CD14-positive monocyte (primary cell): ENCODE results near the gene ST7. TPM values are rescaled to one million over a fixed set of nuclear protein-coding genes. Genes with fewer than 3 reads are reported as not detected.
A peak's percentile ranks its signal among the peaks of the same experiment; 100 is the strongest.

Experiments used
- DNase-seq, 3 donors: peaks; one replicate each; pipeline ENCODE4 v3.0.0-alpha.2; 2011 to 2022
- H2AFZ ChIP-seq: 2 replicates; pipeline ENCODE4 v1.6.0; 2012; ENCODE audit warnings: mild to moderate bottlenecking, low read depth, low read length, inconsistent platforms; ENCODE audit not compliant: insufficient read depth, poor library complexity, severe bottlenecking
- H3K27ac ChIP-seq, 2 donors: 1 replicate in 1 of 2; 2 replicates in 1 of 2; pipeline ENCODE4 v1.5.1; 2012 to 2013; ENCODE audit warnings: low read length in 2 of 2, control low read depth in 1 of 2, inconsistent platforms in 1 of 2, low read depth in 1 of 2, mild to moderate bottlenecking in 1 of 2
- H3K27me3 ChIP-seq, 2 donors: one replicate each; pipeline versions ENCODE4 v1.6.0 to v1.6.1; 2011 to 2013; ENCODE audit warnings: low read length in 2 of 2; ENCODE audit not compliant: control insufficient read depth in 2 of 2, insufficient read depth in 2 of 2
- H3K36me3 ChIP-seq, 2 donors: replicated peaks in 1 of 2; 1 replicate in 1 of 2; 2 replicates in 1 of 2; pipeline versions ENCODE4 v1.5.1 to v1.6.1; 2012 to 2013; ENCODE audit warnings: low read length in 2 of 2, control low read depth in 1 of 2, inconsistent platforms in 1 of 2, mild to moderate bottlenecking in 1 of 2; ENCODE audit not compliant: insufficient read depth in 2 of 2, control insufficient read depth in 1 of 2
- H3K4me1 ChIP-seq, 2 donors: 1 replicate in 1 of 2; 2 replicates in 1 of 2; pipeline versions ENCODE4 v1.5.1 to v1.6.1; 2012 to 2013; ENCODE audit warnings: low read length in 2 of 2, control low read depth in 1 of 2, inconsistent platforms in 1 of 2, mild to moderate bottlenecking in 1 of 2, moderate library complexity in 1 of 2; ENCODE audit not compliant: insufficient read depth in 2 of 2, control insufficient read depth in 1 of 2
- H3K4me2 ChIP-seq: replicated peaks from 2 replicates; pipeline ENCODE3; 2012; ENCODE audit warnings: low read length, moderate library complexity, mild to moderate bottlenecking; ENCODE audit not compliant: poor library complexity, severe bottlenecking; ENCODE audit errors: extremely low read depth
- H3K4me3 ChIP-seq, 3 experiments: fragments of 200-600 bp in 1 of 3; sonication (generic) in 1 of 3; replicated peaks in 1 of 3; 1 replicate in 2 of 3; 2 replicates in 1 of 3; pipeline ENCODE4 v1.5.1; 2011 to 2013; ENCODE audit warnings: low read length in 3 of 3, mild to moderate bottlenecking in 3 of 3, control low read depth in 2 of 3, low read depth in 2 of 3, inconsistent platforms in 1 of 3, moderate library complexity in 1 of 3
- H3K79me2 ChIP-seq: 2 replicates; pipeline ENCODE4 v1.6.0; 2012; ENCODE audit warnings: mild to moderate bottlenecking, control low read depth, inconsistent platforms, low read length, moderate library complexity; ENCODE audit not compliant: insufficient read depth
- H3K9ac ChIP-seq: 2 replicates; pipeline ENCODE4 v1.6.0; 2017; ENCODE audit warnings: low read length, mild to moderate bottlenecking; ENCODE audit not compliant: insufficient read depth, poor library complexity, severe bottlenecking
- H3K9me3 ChIP-seq, 2 donors: replicated peaks in 1 of 2; 1 replicate in 1 of 2; 2 replicates in 1 of 2; pipeline versions ENCODE4 v1.5.1 to v1.6.1; 2012 to 2013; ENCODE audit warnings: low read length in 2 of 2, control low read depth in 1 of 2; ENCODE audit not compliant: control insufficient read depth in 1 of 2, insufficient read depth in 1 of 2
- H4K20me1 ChIP-seq: 2 replicates; pipeline ENCODE4 v1.6.0; 2012; ENCODE audit warnings: mild to moderate bottlenecking, low read length, control low read depth, moderate library complexity; ENCODE audit not compliant: insufficient read depth
- H3K27ac Mint-ChIP-seq, 7 donors: one replicate each; pipeline ENCODE4 v1.8.0; 2020; ENCODE audit warnings: mild to moderate bottlenecking in 7 of 7, mixed read lengths in 7 of 7, moderate library complexity in 6 of 7, inconsistent platforms in 2 of 7
- H3K27me3 Mint-ChIP-seq, 3 donors: one replicate each; pipeline ENCODE4 v1.8.0; 2021 to 2022; ENCODE audit warnings: low read depth in 3 of 3, mild to moderate bottlenecking in 3 of 3, mixed read lengths in 3 of 3, moderate library complexity in 3 of 3, inconsistent platforms in 1 of 3
- H3K36me3 Mint-ChIP-seq, 2 donors: one replicate each; pipeline ENCODE4 v1.8.0; 2020; ENCODE audit warnings: mixed read lengths in 2 of 2, inconsistent platforms in 1 of 2, mild to moderate bottlenecking in 1 of 2
- H3K4me1 Mint-ChIP-seq: one replicate; pipeline ENCODE4 v1.8.0; 2020; ENCODE audit warnings: mild to moderate bottlenecking, mixed read lengths
- H3K4me3 Mint-ChIP-seq, 2 donors: one replicate each; pipeline ENCODE4 v1.8.0; 2020; ENCODE audit warnings: mild to moderate bottlenecking in 2 of 2, mixed read lengths in 2 of 2, moderate library complexity in 1 of 2
- H3K9me3 Mint-ChIP-seq, 7 donors: one replicate each; pipeline ENCODE4 v1.8.0; 2020 to 2022; ENCODE audit warnings: mixed read lengths in 7 of 7, mild to moderate bottlenecking in 6 of 7, moderate library complexity in 6 of 7, inconsistent platforms in 2 of 7
- CTCF ChIP-seq: fragments of 200-600 bp; IDR thresholded peaks from one replicate; pipeline ENCODE4 v1.8.0; 2022; ENCODE audit warnings: antibody characterized with exemption, mild to moderate bottlenecking
- WGBS: methylation state at CpG from one replicate; pipeline ENCODE4 v1.1.5; 2013; ENCODE audit warnings: missing lambda C conversion rate; ENCODE audit not compliant: insufficient coverage; 5-methylcytosine and 5-hydroxymethylcytosine counted together
- intact Hi-C, 2 donors: fragments of 100-400 bp; cut with micrococcal nuclease; formaldehyde crosslinking; loops; one replicate each; pipeline versions ENCODE4 v1.15.0 to v1.15.1; 2023
- polyA plus RNA-seq, 3 donors: library from polyadenylated mRNA; depleted of rRNA in 1 of 3; unstranded in 2 of 3; stranded (reverse) in 1 of 3; fragments of 300-500 nt in 2 of 3; fragments of >200 nt in 1 of 3; fragmentation: Illumina TruSeq in 2 of 3; gene quantifications; 1 replicate in 2 of 3; 2 replicates in 1 of 3; pipeline ENCODE4 v1.2.3, GENCODE V29; 2012 to 2021

The ST7 gene
- polyA plus RNA-seq, 3 donors, result 3.6 to 5.5 (median 4.1) TPM

- no peak overlapping the region for H3K9ac ChIP-seq
- no peak for DNase-seq
- peaks cover 25 to 33% of the 10 kb centered on the region in 2 donors for H3K4me1 ChIP-seq
- no peaks in the 10 kb centered on the region for H3K27me3 ChIP-seq
- H3K9me3 ChIP-seq, result no peaks in the 10 kb centered on the region
- H3K4me3 ChIP-seq, result no peak overlapping the region
- Mint-ChIP-seq H3K4me3 (no peak overlapping the region), H3K9me3 (no peaks in the 10 kb centered on the region), H3K27ac (no peak overlapping the region), H3K36me3 (peaks cover 0 to 2% of the 10 kb centered on the region in 2 donors), H3K27me3 (peaks cover 0 to 4% (median 0%) of the 10 kb centered on the region in 3 donors), H3K4me1 (peaks cover 40% of the 10 kb centered on the region)
- H4K20me1 ChIP-seq, result no peaks in the 10 kb centered on the region
- H2AFZ ChIP-seq, result no peak overlapping the region
- no peak for TF ChIP-seq CTCF
- WGBS, result 20% methylated on average over 1 of the region's 5 CpGs
- H3K36me3 ChIP-seq, result no peaks in the 10 kb centered on the region
- no peak overlapping the region for H3K4me2 ChIP-seq
- no peaks in the 10 kb centered on the region for H3K79me2 ChIP-seq
- H3K27ac ChIP-seq, result no peak overlapping the region
- intact Hi-C loops, result no loop called here
These were observed 137.5 kb downstream of the ST7 start for GRCh38 chr7:117090791-117091190.

- no peak for TF ChIP-seq CTCF
- no CpG with 5 or more reads among the region's 3 CpGs for WGBS
- DNase-seq, result no peak
- Histone ChIP-seq H3K27ac (no peak overlapping the region), H3K36me3 (no peaks in the 10 kb centered on the region), H4K20me1 (no peaks in the 10 kb centered on the region), H3K79me2 (no peaks in the 10 kb centered on the region), H3K4me2 (peak overlapping the region; percentile 54), H3K9me3 (no peaks in the 10 kb centered on the region), H3K4me1 (peaks cover 18 to 23% of the 10 kb centered on the region in 2 donors), H3K4me3 (peak overlapping the region in 1 of 3 experiments; percentile 35), H3K9ac (no peak overlapping the region), H3K27me3 (no peaks in the 10 kb centered on the region), H2AFZ (no peak overlapping the region)
- Mint-ChIP-seq H3K36me3 (peaks cover 0 to 2% of the 10 kb centered on the region in 2 donors), H3K9me3 (no peaks in the 10 kb centered on the region), H3K27ac (peak overlapping the region in 4 of 7 donors; percentile 4 to 47 (median 27)), H3K27me3 (peaks cover 0 to 4% (median 0%) of the 10 kb centered on the region in 3 donors), H3K4me3 (peak overlapping the region; percentile 67 to 89), H3K4me1 (peaks cover 31% of the 10 kb centered on the region)
- intact Hi-C loops, result no loop called here
These were observed 138.4 kb downstream of the ST7 start for GRCh38 chr7:117091721-117092120.
